ENCODE measurements around the gene NR1H2. TPM values are rescaled to one million over a fixed set of nuclear protein-coding genes. Genes with fewer than 3 reads are reported as not detected.
A peak's percentile ranks its signal among the peaks of the same experiment; 100 is the strongest.

NR1H2 gene
- total and polyA plus RNA-seq, 4 donors: 52.5 to 114 (median 99.9) TPM

- Histone ChIP-seq H3K36me3 (ENCODE audit: control insufficient read depth in 4 of 4, insufficient read depth in 4 of 4, low read length in 4 of 4) (peaks cover 0 to 25% (median 4%) of the 10 kb centered on the region in 4 donors), H3K27me3 (ENCODE audit: control insufficient read depth in 3 of 3, insufficient read depth in 3 of 3, low read length in 2 of 3) (peaks cover 0 to under 1% (median 0%) of the 10 kb centered on the region in 3 donors), H3K9ac (ENCODE audit: insufficient read depth in 1 of 2, low read length in 2 of 2) (no peak overlapping the region), H3K9me3 (ENCODE audit: control insufficient read depth in 4 of 4, insufficient read depth in 3 of 4, low read length in 3 of 4) (no peaks in the 10 kb centered on the region), H3K27ac (ENCODE audit: low read depth in 1 of 2, low read length in 1 of 2) (no peak overlapping the region), H3K4me3 (no peak overlapping the region), H3K4me1 (ENCODE audit: control insufficient read depth in 5 of 5, insufficient read depth in 5 of 5, low read length in 5 of 5) (no peaks in the 10 kb centered on the region)
- no peak for ATAC-seq (ENCODE audit: insufficient read depth, low FRiP score)
- TF ChIP-seq, protein P1, sequence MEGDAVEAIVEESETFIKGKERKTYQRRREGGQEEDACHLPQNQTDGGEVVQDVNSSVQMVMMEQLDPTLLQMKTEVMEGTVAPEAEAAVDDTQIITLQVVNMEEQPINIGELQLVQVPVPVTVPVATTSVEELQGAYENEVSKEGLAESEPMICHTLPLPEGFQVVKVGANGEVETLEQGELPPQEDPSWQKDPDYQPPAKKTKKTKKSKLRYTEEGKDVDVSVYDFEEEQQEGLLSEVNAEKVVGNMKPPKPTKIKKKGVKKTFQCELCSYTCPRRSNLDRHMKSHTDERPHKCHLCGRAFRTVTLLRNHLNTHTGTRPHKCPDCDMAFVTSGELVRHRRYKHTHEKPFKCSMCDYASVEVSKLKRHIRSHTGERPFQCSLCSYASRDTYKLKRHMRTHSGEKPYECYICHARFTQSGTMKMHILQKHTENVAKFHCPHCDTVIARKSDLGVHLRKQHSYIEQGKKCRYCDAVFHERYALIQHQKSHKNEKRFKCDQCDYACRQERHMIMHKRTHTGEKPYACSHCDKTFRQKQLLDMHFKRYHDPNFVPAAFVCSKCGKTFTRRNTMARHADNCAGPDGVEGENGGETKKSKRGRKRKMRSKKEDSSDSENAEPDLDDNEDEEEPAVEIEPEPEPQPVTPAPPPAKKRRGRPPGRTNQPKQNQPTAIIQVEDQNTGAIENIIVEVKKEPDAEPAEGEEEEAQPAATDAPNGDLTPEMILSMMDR (IDR thresholded peaks at IDR 0.05; ENCODE audit: control extremely low read depth, extremely low read depth): no peak
- WGBS, 2 donors: 96% methylated on average over 21 of the region's 21 CpGs
- DNase-seq: no peak
Observed at GRCh38 chr19:50413531-50413930, 37.3 kb downstream of the NR1H2 start.

GRCh38 chr19:50414864-50415660 is 38.8 kb downstream of the NR1H2 start:
- Histone ChIP-seq H3K9me3 (ENCODE audit: control insufficient read depth in 4 of 4, insufficient read depth in 3 of 4, low read length in 3 of 4) (no peaks in the 10 kb centered on the region), H3K4me3 (no peak overlapping the region), H3K4me1 (ENCODE audit: control insufficient read depth in 5 of 5, insufficient read depth in 5 of 5, low read length in 5 of 5) (peaks cover 0 to 4% (median 0%) of the 10 kb centered on the region in 5 donors), H3K36me3 (ENCODE audit: control insufficient read depth in 4 of 4, insufficient read depth in 4 of 4, low read length in 4 of 4) (peaks cover 0 to 11% (median 1%) of the 10 kb centered on the region in 4 donors), H3K27me3 (ENCODE audit: control insufficient read depth in 3 of 3, insufficient read depth in 3 of 3, low read length in 2 of 3) (peaks cover 0 to 14% (median 9%) of the 10 kb centered on the region in 3 donors), H3K9ac (ENCODE audit: insufficient read depth in 1 of 2, low read length in 2 of 2) (no peak overlapping the region), H3K27ac (ENCODE audit: low read depth in 1 of 2, low read length in 1 of 2) (no peak overlapping the region)
- TF ChIP-seq, protein P1 (IDR thresholded peaks at IDR 0.05; ENCODE audit: control extremely low read depth, extremely low read depth): peak; percentile 76
- peak; percentile 84 for ATAC-seq (ENCODE audit: insufficient read depth, low FRiP score)
- WGBS, 2 donors: 42 to 43% methylated on average over 37 of the region's 37 CpGs
- DNase-seq: peak; percentile 62 to 79 (median 69)

GRCh38 chr19:50415661-50416033 is 39.4 kb downstream of the NR1H2 start:
- WGBS, 2 donors: 42 to 72% methylated on average over 15 to 22 of the region's 22 CpGs
- H3K9ac ChIP-seq (ENCODE audit: insufficient read depth in 1 of 2, low read length in 2 of 2): no peak overlapping the region

More at GRCh38 chr19:50415661-50416033, 39.4 kb downstream of the NR1H2 start:
- Histone ChIP-seq H3K4me3 (no peak overlapping the region), H3K27ac (ENCODE audit: low read depth in 1 of 2, low read length in 1 of 2) (no peak overlapping the region), H3K36me3 (ENCODE audit: control insufficient read depth in 4 of 4, insufficient read depth in 4 of 4, low read length in 4 of 4) (peaks cover 0 to 9% (median 0%) of the 10 kb centered on the region in 4 donors), H3K9me3 (ENCODE audit: control insufficient read depth in 4 of 4, insufficient read depth in 3 of 4, low read length in 3 of 4) (no peaks in the 10 kb centered on the region), H3K4me1 (ENCODE audit: control insufficient read depth in 5 of 5, insufficient read depth in 5 of 5, low read length in 5 of 5) (peaks cover 0 to 4% (median 0%) of the 10 kb centered on the region in 5 donors), H3K27me3 (ENCODE audit: control insufficient read depth in 3 of 3, insufficient read depth in 3 of 3, low read length in 2 of 3) (peaks cover 0 to 14% (median 10%) of the 10 kb centered on the region in 3 donors)
- ATAC-seq (ENCODE audit: insufficient read depth, low FRiP score) (peak; percentile 41), DNase-seq (no peak)
- TF ChIP-seq, protein P1 (IDR thresholded peaks at IDR 0.05; ENCODE audit: control extremely low read depth, extremely low read depth): no peak

Data from lung (tissue), 12 donors.